HG03159 (cell line): ENCODE measurements around the gene TCF19.

Source experiments
- ATAC-seq: cut with Tn5 transposase; IDR thresholded peaks from one replicate; pipeline ENCODE4 v1.9.1; 2021; ENCODE audit warnings: mild to moderate bottlenecking, moderate library complexity; ENCODE audit not compliant: unreplicated experiment

Gene TCF19

GRCh38 chr6:31158140-31158862, at the start of gene TCF19:
TCF19 (plus strand) TSS chr6:31158589; CDS start chr6:31159470, 881 bp downstream.
- ATAC-seq: peak; percentile 85

- no peak for ATAC-seq
These were observed 47.4 kb upstream of the TCF19 start for GRCh38 chr6:31110825-31111582.

- ATAC-seq: no peak
These were observed 46.7 kb upstream of the TCF19 start for GRCh38 chr6:31111712-31112111.

GRCh38 chr6:31112478-31112877, 45.9 kb upstream of the TCF19 start, which contains the start of gene C6orf15:
C6orf15 (minus strand) TSS chr6:31112575; CDS start chr6:31112555, 20 bp downstream.
- ATAC-seq: no peak

- no peak for ATAC-seq
These were observed 44.4 kb upstream of the TCF19 start for GRCh38 chr6:31113861-31114540.

GRCh38 chr6:31114541-31114878, 43.9 kb upstream of the TCF19 start, which contains the start of gene PSORS1C1:
PSORS1C1 (plus strand) TSS chr6:31114800; CDS start chr6:31129633, 14,833 bp downstream.
- no peak for ATAC-seq

- ATAC-seq: no peak
These were observed 43.2 kb upstream of the TCF19 start for GRCh38 chr6:31114970-31115849.

- no peak for ATAC-seq
These were observed 42.3 kb upstream of the TCF19 start for GRCh38 chr6:31115941-31116560.

- no peak for ATAC-seq
These were observed 41.6 kb upstream of the TCF19 start for GRCh38 chr6:31116661-31117385.

- no peak for ATAC-seq
These were observed 40.2 kb upstream of the TCF19 start for GRCh38 chr6:31118178-31118577.

GRCh38 chr6:31120151-31120915, 38.1 kb upstream of the TCF19 start, which contains the start of gene CDSN:
CDSN (minus strand) TSS chr6:31120446; CDS start chr6:31120419, 27 bp downstream.
- no peak for ATAC-seq

- ATAC-seq: no peak
These were observed 37.1 kb upstream of the TCF19 start for GRCh38 chr6:31121131-31121790.

GRCh38 chr6:31122791-31123706, 35.3 kb upstream of the TCF19 start:
- ATAC-seq: no peak

GRCh38 chr6:31125162-31125561, 33.2 kb upstream of the TCF19 start:
- ATAC-seq: no peak

- ATAC-seq: no peak
These were observed 32.6 kb upstream of the TCF19 start for GRCh38 chr6:31125586-31126363.
